Stimulated activated memory B cell treated with anti-CD40 and anti-IgM and Interleukin-4, amounts not matched to agents 10 μg/mL and 1 μg/mL and 100 μg/mL, for 72 hours (primary cell): ENCODE measurements around the gene PCK2.

Experiments used
- ATAC-seq: fragments of 150-1000 bp; cut with Tn5 transposase; 2 replicates; pipeline ENCODE4 v1.10.0; 2021
- H3K27ac Mint-ChIP-seq: one replicate; pipeline ENCODE4 v1.8.0; 2022; ENCODE audit warnings: mild to moderate bottlenecking, mixed read lengths
- H3K27me3 Mint-ChIP-seq: one replicate; pipeline ENCODE4 v1.8.0; 2022; ENCODE audit warnings: mixed read lengths
- H3K36me3 Mint-ChIP-seq: one replicate; pipeline ENCODE4 v1.8.0; 2022; ENCODE audit warnings: mixed read lengths
- H3K4me1 Mint-ChIP-seq: one replicate; pipeline ENCODE4 v1.8.0; 2022; ENCODE audit warnings: mixed read lengths
- H3K4me3 Mint-ChIP-seq: one replicate; pipeline ENCODE4 v1.8.0; 2022; ENCODE audit warnings: mild to moderate bottlenecking, moderate library complexity, mixed read lengths
- H3K9me3 Mint-ChIP-seq: one replicate; pipeline ENCODE4 v1.8.0; 2022; ENCODE audit warnings: mixed read lengths

The PCK2 gene

GRCh38 chr14:24110060-24110459, 15.9 kb downstream of the PCK2 start:
- ATAC-seq, result no peak
- Mint-ChIP-seq H3K36me3 (peaks cover 2% of the 10 kb centered on the region), H3K4me3 (no peak overlapping the region), H3K27me3 (no peaks in the 10 kb centered on the region), H3K4me1 (peaks cover 14% of the 10 kb centered on the region), H3K9me3 (no peaks in the 10 kb centered on the region), H3K27ac (no peak overlapping the region)

GRCh38 chr14:24110523-24110922, 16.4 kb downstream of the PCK2 start:
- Mint-ChIP-seq H3K36me3 (peaks cover 4% of the 10 kb centered on the region), H3K4me3 (no peak overlapping the region), H3K9me3 (no peaks in the 10 kb centered on the region), H3K4me1 (peaks cover 19% of the 10 kb centered on the region), H3K27me3 (no peaks in the 10 kb centered on the region), H3K27ac (no peak overlapping the region)
- ATAC-seq, result no peak

- peaks cover 27% of the 10 kb centered on the region for H3K36me3 Mint-ChIP-seq
- H3K27me3 Mint-ChIP-seq, result no peaks in the 10 kb centered on the region
- peak overlapping the region; percentile 99 for H3K27ac Mint-ChIP-seq
- H3K4me1 Mint-ChIP-seq, result peaks cover 37% of the 10 kb centered on the region
- ATAC-seq, result no peak
- H3K9me3 Mint-ChIP-seq, result no peaks in the 10 kb centered on the region
- peak overlapping the region; percentile 98 for H3K4me3 Mint-ChIP-seq
Measured at GRCh38 chr14:24113379-24113800, 19.3 kb downstream of the PCK2 start.

- H3K27me3 Mint-ChIP-seq, result no peaks in the 10 kb centered on the region
- ATAC-seq, result peak; percentile 57
- peaks cover 33% of the 10 kb centered on the region for H3K36me3 Mint-ChIP-seq
- H3K27ac Mint-ChIP-seq, result peak overlapping the region; percentile 99
- peak overlapping the region; percentile 98 for H3K4me3 Mint-ChIP-seq
- peaks cover 36% of the 10 kb centered on the region for H3K4me1 Mint-ChIP-seq
- H3K9me3 Mint-ChIP-seq, result no peaks in the 10 kb centered on the region
Measured at GRCh38 chr14:24113801-24114531, 19.9 kb downstream of the PCK2 start.

- peak within 1 kb of the TSS; percentile 98 for H3K4me3 Mint-ChIP-seq
- H3K4me1 Mint-ChIP-seq, result peaks cover 35% of the 10 kb centered on the region
- no peaks in the 10 kb centered on the region for H3K27me3 Mint-ChIP-seq
- H3K9me3 Mint-ChIP-seq, result no peaks in the 10 kb centered on the region
- peak; percentile 96 for ATAC-seq
- peaks cover 41% of the 10 kb centered on the region for H3K36me3 Mint-ChIP-seq
- H3K27ac Mint-ChIP-seq, result peak within 1 kb of the TSS; percentile 99
Measured at GRCh38 chr14:24114532-24115421, 20.7 kb downstream of the PCK2 start, which contains the start of the genes DCAF11 and NRL. Gene DCAF11, plus strand, starts transcription at chr14:24114777. Its CDS starts 818 bp downstream, at chr14:24115595. Gene NRL, minus strand, starts transcription at chr14:24114949. Its CDS starts 32,101 bp downstream, at chr14:24082848.

GRCh38 chr14:24115422-24116127, 21.5 kb downstream of the PCK2 start:
- peak overlapping the region; percentile 99 for H3K27ac Mint-ChIP-seq
- H3K36me3 Mint-ChIP-seq, result peaks cover 43% of the 10 kb centered on the region
- H3K4me3 Mint-ChIP-seq, result peak overlapping the region; percentile 98
- no peaks in the 10 kb centered on the region for H3K27me3 Mint-ChIP-seq
- no peaks in the 10 kb centered on the region for H3K9me3 Mint-ChIP-seq
- peaks cover 35% of the 10 kb centered on the region for H3K4me1 Mint-ChIP-seq
- ATAC-seq, result no peak

GRCh38 chr14:24116128-24116814, 22.2 kb downstream of the PCK2 start:
- Mint-ChIP-seq H3K36me3 (peaks cover 48% of the 10 kb centered on the region), H3K9me3 (no peaks in the 10 kb centered on the region), H3K27ac (peak overlapping the region; percentile 99), H3K4me3 (peak overlapping the region; percentile 98), H3K4me1 (peaks cover 35% of the 10 kb centered on the region), H3K27me3 (no peaks in the 10 kb centered on the region)
- no peak for ATAC-seq

GRCh38 chr14:24117179-24117578, 23.1 kb downstream of the PCK2 start:
- no peak for ATAC-seq
- no peaks in the 10 kb centered on the region for H3K9me3 Mint-ChIP-seq
- no peak overlapping the region for H3K4me3 Mint-ChIP-seq
- H3K4me1 Mint-ChIP-seq, result peaks cover 42% of the 10 kb centered on the region
- H3K36me3 Mint-ChIP-seq, result peaks cover 54% of the 10 kb centered on the region
- peak overlapping the region; percentile 99 for H3K27ac Mint-ChIP-seq
- H3K27me3 Mint-ChIP-seq, result no peaks in the 10 kb centered on the region

GRCh38 chr14:24119691-24120090, 25.6 kb downstream of the PCK2 start:
- no peak overlapping the region for H3K27ac Mint-ChIP-seq
- peaks cover 68% of the 10 kb centered on the region for H3K36me3 Mint-ChIP-seq
- no peaks in the 10 kb centered on the region for H3K27me3 Mint-ChIP-seq
- H3K9me3 Mint-ChIP-seq, result no peaks in the 10 kb centered on the region
- H3K4me3 Mint-ChIP-seq, result no peak overlapping the region
- peaks cover 66% of the 10 kb centered on the region for H3K4me1 Mint-ChIP-seq
- ATAC-seq, result no peak

GRCh38 chr14:24121210-24121609, 27.1 kb downstream of the PCK2 start:
- no peak overlapping the region for H3K4me3 Mint-ChIP-seq
- peaks cover 62% of the 10 kb centered on the region for H3K4me1 Mint-ChIP-seq
- H3K36me3 Mint-ChIP-seq, result peaks cover 60% of the 10 kb centered on the region
- no peaks in the 10 kb centered on the region for H3K27me3 Mint-ChIP-seq
- no peak for ATAC-seq
- no peaks in the 10 kb centered on the region for H3K9me3 Mint-ChIP-seq
- H3K27ac Mint-ChIP-seq, result peak overlapping the region; percentile 92

GRCh38 chr14:24122416-24122815, 28.3 kb downstream of the PCK2 start:
- Mint-ChIP-seq H3K27ac (peak overlapping the region; percentile 92), H3K36me3 (peaks cover 50% of the 10 kb centered on the region), H3K4me3 (peak overlapping the region; percentile 8), H3K4me1 (peaks cover 50% of the 10 kb centered on the region), H3K9me3 (no peaks in the 10 kb centered on the region), H3K27me3 (no peaks in the 10 kb centered on the region)
- ATAC-seq, result peak; percentile 68

- Mint-ChIP-seq H3K9me3 (no peaks in the 10 kb centered on the region), H3K27me3 (no peaks in the 10 kb centered on the region), H3K27ac (peak overlapping the region; percentile 92), H3K4me3 (peak overlapping the region; percentile 8), H3K36me3 (peaks cover 45% of the 10 kb centered on the region), H3K4me1 (peaks cover 48% of the 10 kb centered on the region)
- ATAC-seq, result no peak
Measured at GRCh38 chr14:24122898-24123297, 28.8 kb downstream of the PCK2 start.

GRCh38 chr14:24123424-24124417, 29.6 kb downstream of the PCK2 start:
- H3K4me1 Mint-ChIP-seq, result peaks cover 46% of the 10 kb centered on the region
- no peaks in the 10 kb centered on the region for H3K27me3 Mint-ChIP-seq
- no peaks in the 10 kb centered on the region for H3K9me3 Mint-ChIP-seq
- peak overlapping the region; percentile 92 for H3K27ac Mint-ChIP-seq
- peak; percentile 95 for ATAC-seq
- peaks cover 38% of the 10 kb centered on the region for H3K36me3 Mint-ChIP-seq
- H3K4me3 Mint-ChIP-seq, result peak overlapping the region; percentile 27
